Mesenchymal stem cell (in vitro differentiated cells and primary cell): ENCODE results near the gene DNAH7.

Source experiments
- DNase-seq: peaks from one replicate; pipeline ENCODE4 v3.0.0-alpha.2; 2013
- H2AFZ ChIP-seq: one replicate; pipeline ENCODE4 v1.6.1; 2013; ENCODE audit warnings: low read depth, mild to moderate bottlenecking, control low read depth, inconsistent platforms, low read length, moderate library complexity
- H2AK5ac ChIP-seq: 2 replicates; pipeline ENCODE4 v1.6.1; 2013; ENCODE audit warnings: low read length, moderate library complexity, mild to moderate bottlenecking, inconsistent platforms; ENCODE audit not compliant: severe bottlenecking
- H2BK120ac ChIP-seq: one replicate; pipeline ENCODE4 v1.6.1; 2013; ENCODE audit warnings: low read depth, mild to moderate bottlenecking, inconsistent platforms, low read length, moderate library complexity
- H2BK12ac ChIP-seq, 2 experiments: one replicate each; pipeline ENCODE4 v1.6.1; 2013; ENCODE audit warnings: inconsistent platforms in 2 of 2, low read length in 2 of 2, mild to moderate bottlenecking in 2 of 2, moderate library complexity in 2 of 2, control low read depth in 1 of 2
- H2BK15ac ChIP-seq: one replicate; pipeline ENCODE4 v1.6.1; 2013; ENCODE audit warnings: mild to moderate bottlenecking, low read depth, inconsistent platforms; ENCODE audit not compliant: poor library complexity, severe bottlenecking
- H2BK5ac ChIP-seq: 2 replicates; pipeline ENCODE4 v1.6.1; 2013; ENCODE audit warnings: low read depth, mild to moderate bottlenecking, low read length, control low read depth, inconsistent platforms; ENCODE audit not compliant: poor library complexity, severe bottlenecking
- H3K14ac ChIP-seq, 2 experiments: one replicate each; pipeline ENCODE4 v1.6.1; 2013; ENCODE audit warnings: inconsistent platforms in 2 of 2, low read length in 2 of 2, control low read depth in 1 of 2, mild to moderate bottlenecking in 1 of 2, moderate library complexity in 1 of 2
- H3K18ac ChIP-seq, 2 experiments: one replicate each; pipeline ENCODE4 v1.6.1; 2013; ENCODE audit warnings: inconsistent platforms in 2 of 2, low read length in 2 of 2, control low read depth in 1 of 2, low read depth in 1 of 2, mild to moderate bottlenecking in 1 of 2
- H3K23ac ChIP-seq, 2 experiments: one replicate each; pipeline ENCODE4 v1.6.1; 2013; ENCODE audit warnings: inconsistent platforms in 2 of 2, low read length in 2 of 2, mild to moderate bottlenecking in 2 of 2, moderate library complexity in 2 of 2, control low read depth in 1 of 2
- H3K27ac ChIP-seq: 2 replicates; pipeline ENCODE4 v1.5.1; 2013; ENCODE audit warnings: mild to moderate bottlenecking, moderate library complexity, low read length, control low read depth, inconsistent platforms; ENCODE audit not compliant: poor library complexity, severe bottlenecking
- H3K27me3 ChIP-seq, 2 experiments: 2 replicates each; pipeline versions ENCODE4 v1.6.1 to v1.7.0; 2013; ENCODE audit warnings: low read length in 2 of 2, mild to moderate bottlenecking in 2 of 2, moderate library complexity in 2 of 2, control low read depth in 1 of 2, inconsistent platforms in 1 of 2; ENCODE audit not compliant: control insufficient read depth in 1 of 2, insufficient read depth in 1 of 2
- H3K36me3 ChIP-seq, 2 experiments: 2 replicates each; pipeline versions ENCODE4 v1.6.1 to v1.7.0; 2013; ENCODE audit warnings: low read length in 2 of 2, control low read depth in 1 of 2, inconsistent platforms in 1 of 2, low read depth in 1 of 2, mild to moderate bottlenecking in 1 of 2; ENCODE audit not compliant: insufficient read depth in 2 of 2, control insufficient read depth in 1 of 2
- H3K4ac ChIP-seq, 2 experiments: one replicate each; pipeline ENCODE4 v1.6.1; 2013; ENCODE audit warnings: inconsistent platforms in 2 of 2, low read length in 2 of 2, mild to moderate bottlenecking in 2 of 2, moderate library complexity in 2 of 2, control low read depth in 1 of 2, low read depth in 1 of 2
- H3K4me1 ChIP-seq: 2 replicates; pipeline ENCODE4 v1.6.1; 2013; ENCODE audit warnings: low read depth, low read length, control low read depth; ENCODE audit not compliant: control insufficient read depth, insufficient read depth
- H3K4me2 ChIP-seq: 2 replicates; pipeline ENCODE4 v1.6.1; 2013; ENCODE audit warnings: low read length, mild to moderate bottlenecking, inconsistent platforms; ENCODE audit not compliant: poor library complexity, severe bottlenecking
- H3K4me3 ChIP-seq, 2 experiments: 2 replicates each; pipeline versions ENCODE4 v1.5.1 to v1.7.0; 2013; ENCODE audit warnings: low read length in 2 of 2, mild to moderate bottlenecking in 2 of 2, control low read depth in 1 of 2, low read depth in 1 of 2; ENCODE audit not compliant: insufficient read depth in 1 of 2
- H3K79me1 ChIP-seq: replicated peaks from 2 replicates; pipeline ENCODE4 v1.6.1; 2013; ENCODE audit warnings: mild to moderate bottlenecking, control low read depth, low read length, inconsistent platforms; ENCODE audit not compliant: poor library complexity, severe bottlenecking
- H3K9ac ChIP-seq: 2 replicates; pipeline ENCODE4 v1.7.0; 2013; ENCODE audit warnings: mild to moderate bottlenecking, low read length, moderate library complexity
- H3K9me3 ChIP-seq: 2 replicates; pipeline ENCODE4 v1.7.0; 2013; ENCODE audit warnings: mild to moderate bottlenecking, low read length; ENCODE audit not compliant: control insufficient read depth
- H4K8ac ChIP-seq: one replicate; pipeline ENCODE4 v1.6.1; 2013; ENCODE audit warnings: inconsistent platforms, mild to moderate bottlenecking, low read length, moderate library complexity
- H4K91ac ChIP-seq: one replicate; pipeline ENCODE4 v1.6.1; 2013; ENCODE audit warnings: mild to moderate bottlenecking, low read length, inconsistent platforms
- WGBS: methylation state at CpG from one replicate; pipeline ENCODE4 v1.1.7; 2013; ENCODE audit warnings: mixed read lengths; 5-methylcytosine and 5-hydroxymethylcytosine counted together

The DNAH7 gene

GRCh38 chr2:195898505-195899191, 170.0 kb downstream of the DNAH7 start:
- Histone ChIP-seq H3K79me1 (no peaks in the 10 kb centered on the region), H2AFZ (no peak overlapping the region), H3K14ac (no peak overlapping the region), H4K8ac (no peak overlapping the region), H3K9ac (peak overlapping the region; percentile 26), H3K18ac (no peak overlapping the region), H3K36me3 (no peaks in the 10 kb centered on the region), H2AK5ac (no peak overlapping the region), H3K27me3 (no peaks in the 10 kb centered on the region), H2BK5ac (no peak overlapping the region), H3K4ac (no peak overlapping the region), H3K23ac (no peak overlapping the region), H3K4me1 (no peaks in the 10 kb centered on the region), H2BK15ac (no peak overlapping the region), H3K4me2 (no peak overlapping the region), H2BK12ac (no peak overlapping the region), H4K91ac (no peak overlapping the region), H3K9me3 (no peaks in the 10 kb centered on the region), H2BK120ac (no peak overlapping the region), H3K27ac (no peak overlapping the region), H3K4me3 (no peak overlapping the region)
- DNase-seq: peak; percentile 72
- WGBS: 66% methylated on average over 5 of the region's 9 CpGs

DNA sequence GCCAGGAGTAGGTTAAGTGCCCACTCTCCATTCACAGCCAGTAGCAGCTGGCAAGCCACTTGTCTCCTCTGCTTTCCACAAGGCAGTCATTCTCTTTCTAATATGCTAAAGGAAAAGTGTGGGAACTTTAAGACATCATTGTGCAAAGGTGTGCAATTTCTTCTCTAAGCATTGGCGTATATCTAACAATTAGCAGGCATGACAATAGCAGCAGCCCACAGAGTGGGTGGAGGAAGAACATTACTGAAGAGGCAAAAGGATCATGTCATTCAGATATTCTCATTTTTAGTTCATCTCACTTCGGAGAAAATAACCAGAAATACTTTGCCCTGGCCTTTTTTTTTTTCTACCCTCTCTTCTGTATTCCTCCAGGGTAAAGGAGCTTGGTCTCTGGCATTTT, 177.6 kb downstream of the DNAH7 start:
- Histone ChIP-seq H3K27me3 (no peaks in the 10 kb centered on the region), H2AK5ac (no peak overlapping the region), H3K23ac (no peak overlapping the region), H3K14ac (no peak overlapping the region), H2BK120ac (no peak overlapping the region), H2AFZ (no peak overlapping the region), H3K18ac (no peak overlapping the region), H2BK15ac (no peak overlapping the region), H2BK5ac (no peak overlapping the region), H4K91ac (no peak overlapping the region), H2BK12ac (no peak overlapping the region), H3K9ac (no peak overlapping the region), H3K27ac (no peak overlapping the region), H3K79me1 (no peaks in the 10 kb centered on the region), H3K4me2 (no peak overlapping the region), H3K4me3 (no peak overlapping the region), H3K36me3 (no peaks in the 10 kb centered on the region), H3K4ac (no peak overlapping the region), H4K8ac (no peak overlapping the region), H3K4me1 (no peaks in the 10 kb centered on the region), H3K9me3 (no peaks in the 10 kb centered on the region)
- DNase-seq: no peak
- 88% methylated on average over 2 of the region's 2 CpGs for WGBS

DNA sequence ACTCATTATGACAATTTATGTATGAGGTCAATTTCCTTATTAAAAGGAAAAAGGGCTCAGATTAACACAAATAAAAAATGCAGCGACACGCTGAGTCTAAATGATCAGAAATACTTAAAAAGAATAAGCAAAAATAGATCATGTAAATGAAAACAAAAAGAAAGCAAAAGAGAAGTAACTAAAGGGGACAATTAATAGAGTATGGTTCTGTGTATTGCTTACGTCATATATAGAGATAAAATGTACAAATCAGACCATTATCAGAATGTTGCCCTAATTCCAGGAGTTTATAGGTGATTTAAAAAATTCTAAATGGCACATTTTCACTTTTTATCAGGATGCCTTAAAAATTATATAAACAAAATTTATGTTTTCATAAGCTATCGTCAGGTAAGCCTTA, 189.5 kb downstream of the DNAH7 start:
- Histone ChIP-seq H3K36me3 (no peaks in the 10 kb centered on the region), H3K4ac (no peak overlapping the region), H3K14ac (no peak overlapping the region), H2BK12ac (no peak overlapping the region), H3K4me1 (no peaks in the 10 kb centered on the region), H4K91ac (no peak overlapping the region), H2BK15ac (no peak overlapping the region), H2BK120ac (no peak overlapping the region), H3K9ac (no peak overlapping the region), H4K8ac (no peak overlapping the region), H3K79me1 (no peaks in the 10 kb centered on the region), H3K4me3 (no peak overlapping the region), H3K9me3 (peaks cover 16% of the 10 kb centered on the region), H3K27me3 (no peaks in the 10 kb centered on the region), H2BK5ac (no peak overlapping the region), H3K18ac (no peak overlapping the region), H3K4me2 (no peak overlapping the region), H2AFZ (no peak overlapping the region), H2AK5ac (no peak overlapping the region), H3K23ac (no peak overlapping the region), H3K27ac (no peak overlapping the region)
- DNase-seq: no peak
- WGBS: no CpG with 5 or more reads among the region's 4 CpGs

DNA sequence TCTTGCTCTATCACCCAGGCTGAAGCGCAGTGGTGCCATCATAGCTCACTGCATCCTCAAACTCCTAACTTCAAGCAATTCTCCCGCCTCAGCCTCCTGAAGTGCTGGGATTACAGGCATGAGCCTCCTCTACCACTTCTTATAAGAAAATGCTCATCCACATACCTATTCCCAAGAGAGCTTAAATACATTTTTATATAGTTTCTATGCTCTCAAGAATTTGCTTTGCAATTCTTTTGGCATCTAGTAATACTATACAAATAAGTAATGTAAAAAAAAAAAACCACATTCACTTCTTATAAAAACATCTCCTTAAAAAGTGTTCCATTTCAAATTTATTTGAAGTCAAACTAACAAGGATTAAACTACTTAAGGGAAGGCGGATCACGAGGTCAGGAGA, 197.3 kb downstream of the DNAH7 start:
- no peak overlapping the region for H3K4me3 ChIP-seq
- no peak overlapping the region for H2AK5ac ChIP-seq
- H3K9ac ChIP-seq: no peak overlapping the region
- 92% methylated on average over 4 of the region's 4 CpGs for WGBS
- DNase-seq: no peak
- no peak overlapping the region for H3K18ac ChIP-seq
- H2BK120ac ChIP-seq: no peak overlapping the region
- H3K27ac ChIP-seq: no peak overlapping the region
- H2AFZ ChIP-seq: no peak overlapping the region
- H2BK15ac ChIP-seq: no peak overlapping the region
- H4K8ac ChIP-seq: no peak overlapping the region
- H3K9me3 ChIP-seq: peaks cover 14% of the 10 kb centered on the region
- H2BK5ac ChIP-seq: no peak overlapping the region
- no peak overlapping the region for H3K4ac ChIP-seq
- no peak overlapping the region for H3K4me2 ChIP-seq
- no peak overlapping the region for H4K91ac ChIP-seq
- no peak overlapping the region for H2BK12ac ChIP-seq
- peaks cover 2% of the 10 kb centered on the region for H3K4me1 ChIP-seq
- H3K14ac ChIP-seq: no peak overlapping the region
- H3K27me3 ChIP-seq: no peaks in the 10 kb centered on the region
- no peaks in the 10 kb centered on the region for H3K79me1 ChIP-seq
- H3K36me3 ChIP-seq: no peaks in the 10 kb centered on the region
- H3K23ac ChIP-seq: no peak overlapping the region
